Measurements from ENCODE around the gene PRSS22. TPM values are rescaled to one million over a fixed set of nuclear protein-coding genes. Genes with fewer than 3 reads are reported as not detected.

The PRSS22 gene
- total and polyA plus RNA-seq, 2 donors (not counting 1 experiment from before 2014, with no cell fraction given) = not detected

GRCh38 chr16:2810651-2811050 lies 47.3 kb downstream of the PRSS22 start:
- ChIA-PET CTCF (interaction anchor here (0.7 to 1.5 kb wide), 2 partner anchors 13 to 1517 kb away, joined by 3 to 5 read pairs; no protein-coding TSS in a partner anchor), POLR2A (no interaction called here)
- intact Hi-C loops (cut with micrococcal nuclease) = no loop called here
- Mint-ChIP-seq H3K9me3 (ENCODE audit: insufficient read depth) (peaks cover 5% of the 10 kb centered on the region), H3K27me3 (peaks cover 46% of the 10 kb centered on the region), H3K4me3 (no peak overlapping the region), H3K4me1 (no peaks in the 10 kb centered on the region), H3K27ac (no peak overlapping the region)
- Histone ChIP-seq H3K4me3 (ENCODE audit: control extremely low read depth in 1 of 5, extremely low read depth in 1 of 5, insufficient read depth in 1 of 5, low read depth in 2 of 5, low read length in 4 of 5) (no peak overlapping the region), H3K79me2 (ENCODE audit: control insufficient read depth, insufficient read depth, low read length) (no peaks in the 10 kb centered on the region), H3K36me3 (replicated peaks in 1 of 2; ENCODE audit: control extremely low read depth in 1 of 2, control insufficient read depth in 1 of 2, extremely low read depth in 1 of 2, insufficient read depth in 2 of 2, low read length in 1 of 2) (no peaks in the 10 kb centered on the region), H3K9me3 (ENCODE audit: control extremely low read depth in 1 of 3, control insufficient read depth in 2 of 3, insufficient read depth in 1 of 3, low read length in 2 of 3) (no peaks in the 10 kb centered on the region), H3K4me1 (ENCODE audit: control insufficient read depth in 2 of 2, insufficient read depth in 2 of 2, low read length in 2 of 2) (no peaks in the 10 kb centered on the region), H3K9ac (ENCODE audit: low read length) (no peak overlapping the region), H3K27me3 (replicated peaks in 1 of 4; ENCODE audit: control extremely low read depth in 1 of 4, control insufficient read depth in 3 of 4, insufficient read depth in 4 of 4, low read length in 3 of 4) (peaks cover 0 to 14% (median 2%) of the 10 kb centered on the region in 4 experiments), H3K27ac (ENCODE audit: low read length in 2 of 2) (no peak overlapping the region), H3K4me2 (replicated peaks; ENCODE audit: low read depth, low read length, poor library complexity, severe bottlenecking) (no peak overlapping the region), H2AFZ (ENCODE audit: insufficient read depth, low read depth, low read length, poor library complexity, severe bottlenecking) (no peak overlapping the region), H4K20me1 (ENCODE audit: control insufficient read depth, insufficient read depth, low read length, poor library complexity, severe bottlenecking) (no peaks in the 10 kb centered on the region)
- no peak for TF ChIP-seq EZH2 (IDR thresholded peaks at IDR 0.05; ENCODE audit: borderline replicate concordance, insufficient read depth, low read depth, low read length, poor library complexity, severe bottlenecking)
- TF ChIP-seq CTCF (IDR thresholded peaks at IDR 0.05) = no peak
- 75% methylated on average over 6 of the region's 6 CpGs for WGBS (ENCODE audit: insufficient coverage)
- no peak for DNase-seq
- no peak for ATAC-seq (ENCODE audit: low read depth)

- H3K4me2 ChIP-seq (replicated peaks; ENCODE audit: low read depth, low read length, poor library complexity, severe bottlenecking) = no peak overlapping the region
- intact Hi-C loops (cut with micrococcal nuclease) = no loop called here
- no peaks in the 10 kb centered on the region for H3K36me3 ChIP-seq (replicated peaks in 1 of 2; ENCODE audit: control extremely low read depth in 1 of 2, control insufficient read depth in 1 of 2, extremely low read depth in 1 of 2, insufficient read depth in 2 of 2, low read length in 1 of 2)
- H3K79me2 ChIP-seq (ENCODE audit: control insufficient read depth, insufficient read depth, low read length) = no peaks in the 10 kb centered on the region
- no peak overlapping the region for H3K9ac ChIP-seq (ENCODE audit: low read length)
- H3K4me3 ChIP-seq (ENCODE audit: control extremely low read depth in 1 of 5, extremely low read depth in 1 of 5, insufficient read depth in 1 of 5, low read depth in 2 of 5, low read length in 4 of 5) = no peak overlapping the region
- WGBS (ENCODE audit: insufficient coverage) = no CpG with 5 or more reads among the region's 3 CpGs
- H2AFZ ChIP-seq (ENCODE audit: insufficient read depth, low read depth, low read length, poor library complexity, severe bottlenecking) = no peak overlapping the region
- peaks cover 52% of the 10 kb centered on the region for H3K27me3 Mint-ChIP-seq
- ATAC-seq (ENCODE audit: low read depth) = no peak
- no peak overlapping the region for H3K27ac ChIP-seq (ENCODE audit: low read length in 2 of 2)
- H3K9me3 ChIP-seq (ENCODE audit: control extremely low read depth in 1 of 3, control insufficient read depth in 2 of 3, insufficient read depth in 1 of 3, low read length in 2 of 3) = peaks cover 0 to 8% (median 2%) of the 10 kb centered on the region in 3 donors
- H3K9me3 Mint-ChIP-seq (ENCODE audit: insufficient read depth) = peaks cover 5% of the 10 kb centered on the region
- H3K4me1 Mint-ChIP-seq = no peaks in the 10 kb centered on the region
- TF ChIP-seq CTCF (IDR thresholded peaks at IDR 0.05) (no peak), EZH2 (IDR thresholded peaks at IDR 0.05; ENCODE audit: borderline replicate concordance, insufficient read depth, low read depth, low read length, poor library complexity, severe bottlenecking) (no peak)
- POLR2A ChIA-PET = no interaction called here
- peaks cover 0 to 21% (median 8%) of the 10 kb centered on the region in 4 experiments for H3K27me3 ChIP-seq (replicated peaks in 1 of 4; ENCODE audit: control extremely low read depth in 1 of 4, control insufficient read depth in 3 of 4, insufficient read depth in 4 of 4, low read length in 3 of 4)
- CTCF ChIA-PET = no interaction called here
- no peaks in the 10 kb centered on the region for H4K20me1 ChIP-seq (ENCODE audit: control insufficient read depth, insufficient read depth, low read length, poor library complexity, severe bottlenecking)
- H3K4me1 ChIP-seq (ENCODE audit: control insufficient read depth in 2 of 2, insufficient read depth in 2 of 2, low read length in 2 of 2) = no peaks in the 10 kb centered on the region
- no peak overlapping the region for H3K4me3 Mint-ChIP-seq
- no peak for DNase-seq
- H3K27ac Mint-ChIP-seq = no peak overlapping the region
Measured at GRCh38 chr16:2809149-2809760, 48.7 kb downstream of the PRSS22 start.

Data from B cell (primary cell).